ENCODE results near the gene CSTPP1.

CSTPP1 gene

GRCh38 chr11:47132981-47133380 lies 196.4 kb downstream of the CSTPP1 start:
- no peak for DNase-seq (ENCODE audit: low spot score)

- DNase-seq (ENCODE audit: low spot score): no peak
These were observed 199.8 kb downstream of the CSTPP1 start for GRCh38 chr11:47136327-47136726.

- no peak for DNase-seq (ENCODE audit: low spot score)
These were observed 200.4 kb downstream of the CSTPP1 start for GRCh38 chr11:47136921-47137320.

- no peak for DNase-seq (ENCODE audit: low spot score)
These were observed 200.9 kb downstream of the CSTPP1 start for GRCh38 chr11:47137476-47137875.

GRCh38 chr11:47139878-47140277 lies 203.3 kb downstream of the CSTPP1 start:
- no peak for DNase-seq (ENCODE audit: low spot score)

GRCh38 chr11:47143322-47143721 lies 206.8 kb downstream of the CSTPP1 start:
- no peak for DNase-seq (ENCODE audit: low spot score)

GRCh38 chr11:47144541-47144940 lies 208.0 kb downstream of the CSTPP1 start:
- no peak for DNase-seq (ENCODE audit: low spot score)

- DNase-seq (ENCODE audit: low spot score): no peak
These were observed 210.7 kb downstream of the CSTPP1 start for GRCh38 chr11:47147250-47147649.

- DNase-seq (ENCODE audit: low spot score): no peak
These were observed 211.1 kb downstream of the CSTPP1 start for GRCh38 chr11:47147681-47148080.

- DNase-seq (ENCODE audit: low spot score): no peak
These were observed 211.7 kb downstream of the CSTPP1 start for GRCh38 chr11:47148270-47148669.

GRCh38 chr11:47148903-47149531 lies 212.5 kb downstream of the CSTPP1 start:
- DNase-seq (ENCODE audit: low spot score): peak; percentile 54

GRCh38 chr11:47149782-47150181 lies 213.2 kb downstream of the CSTPP1 start:
- DNase-seq (ENCODE audit: low spot score): no peak

GRCh38 chr11:47152126-47152952 lies 215.8 kb downstream of the CSTPP1 start:
- DNase-seq (ENCODE audit: low spot score): no peak

- DNase-seq (ENCODE audit: low spot score): peak; percentile 89
These were observed 216.7 kb downstream of the CSTPP1 start for GRCh38 chr11:47152953-47153950.

GRCh38 chr11:47154616-47155570 lies 218.3 kb downstream of the CSTPP1 start:
- DNase-seq (ENCODE audit: low spot score): no peak

GRCh38 chr11:47155879-47156278 lies 219.3 kb downstream of the CSTPP1 start:
- DNase-seq (ENCODE audit: low spot score): no peak

GRCh38 chr11:47156333-47156732 lies 219.8 kb downstream of the CSTPP1 start:
- DNase-seq (ENCODE audit: low spot score): no peak

- no peak for DNase-seq (ENCODE audit: low spot score)
These were observed 220.4 kb downstream of the CSTPP1 start for GRCh38 chr11:47156951-47157350.

- DNase-seq (ENCODE audit: low spot score): no peak
These were observed 221.2 kb downstream of the CSTPP1 start for GRCh38 chr11:47157805-47158204.

- no peak for DNase-seq (ENCODE audit: low spot score)
These were observed 221.7 kb downstream of the CSTPP1 start for GRCh38 chr11:47158242-47158641.

- DNase-seq (ENCODE audit: low spot score): no peak
These were observed 224.2 kb downstream of the CSTPP1 start for GRCh38 chr11:47160753-47161133.

Measured in Ammon's horn (tissue), 1 donor.